Tibial artery (tissue), 4 donors: ENCODE data around the gene IGSF6.
"Not testable (repeated sequence)": the region's sequence is repeated elsewhere in the genome, so short reads cannot be mapped to it uniquely, and the experiment has no call there.

Experiments
- DNase-seq, 2 donors: peaks; one replicate each; pipeline ENCODE4 v3.0.0-alpha.2; 2019
- H3K27ac ChIP-seq, 2 donors: fragments of 200-600 bp; sonication (generic) in 1 of 2; 1 replicate in 1 of 2; 2 replicates in 1 of 2; pipeline ENCODE4 v1.5.1; 2018 to 2019; ENCODE audit warnings: mild to moderate bottlenecking in 1 of 2
- H3K27me3 ChIP-seq, 2 donors: fragments of 200-600 bp; sonication (generic) in 1 of 2; one replicate each; pipeline versions ENCODE4 v1.5.1 to v1.6.0; 2016 to 2019
- H3K36me3 ChIP-seq, 3 donors: fragments of 200-600 bp; sonication (generic) in 2 of 3; one replicate each; pipeline ENCODE4 v1.5.1; 2016 to 2019; ENCODE audit warnings: mild to moderate bottlenecking in 2 of 3
- H3K4me1 ChIP-seq, 4 donors: fragments of 200-600 bp; sonication (generic) in 2 of 4; 1 replicate in 3 of 4; 2 replicates in 1 of 4; pipeline ENCODE4 v1.5.1; 2016 to 2019
- H3K4me3 ChIP-seq, 2 donors: fragments of 200-600 bp; sonication (generic) in 1 of 2; 1 replicate in 1 of 2; 2 replicates in 1 of 2; pipeline ENCODE4 v1.5.1; 2018 to 2019; ENCODE audit warnings: mild to moderate bottlenecking in 2 of 2
- H3K9me3 ChIP-seq, 3 donors: fragments of 200-600 bp; sonication (generic) in 1 of 3; one replicate each; pipeline ENCODE4 v1.5.1; 2016 to 2019
- CTCF ChIP-seq, 2 experiments: fragments of 200-600 bp in 1 of 2; fragments of 450-650 bp in 1 of 2; IDR thresholded peaks; one replicate each; pipeline ENCODE4 v1.5.1; 2017 to 2019; ENCODE audit warnings: antibody characterized with exemption in 2 of 2, mild to moderate bottlenecking in 1 of 2, moderate library complexity in 1 of 2
- intact Hi-C: fragments of 100-400 bp; cut with DNase I; formaldehyde crosslinking; loops from one replicate; pipeline ENCODE4 v1.15.0; 2023; ENCODE audit warnings: low total_unique reads

Gene IGSF6

GRCh38 chr16:21610006-21610544 lies 42.3 kb downstream of the IGSF6 start:
- H3K4me1 ChIP-seq: peaks cover 0 to 49% (median 11%) of the 10 kb centered on the region in 4 donors
- H3K4me3 ChIP-seq: no peak overlapping the region
- intact Hi-C loops: no loop called here
- no peak for TF ChIP-seq CTCF (IDR thresholded peaks at IDR 0.05)
- no peaks in the 10 kb centered on the region for H3K27me3 ChIP-seq
- H3K9me3 ChIP-seq: no peaks in the 10 kb centered on the region
- H3K27ac ChIP-seq: no peak overlapping the region
- no peak for DNase-seq
- no peaks in the 10 kb centered on the region for H3K36me3 ChIP-seq

GRCh38 chr16:21608639-21609328 lies 43.6 kb downstream of the IGSF6 start:
- no peak overlapping the region for H3K4me3 ChIP-seq
- H3K27me3 ChIP-seq: no peaks in the 10 kb centered on the region
- TF ChIP-seq CTCF (IDR thresholded peaks at IDR 0.05): no peak
- H3K36me3 ChIP-seq: no peaks in the 10 kb centered on the region
- no peak overlapping the region for H3K27ac ChIP-seq
- intact Hi-C loops: no loop called here
- H3K4me1 ChIP-seq: peaks cover 0 to 59% (median 18%) of the 10 kb centered on the region in 4 donors
- DNase-seq: no peak
- H3K9me3 ChIP-seq: no peaks in the 10 kb centered on the region

- H3K4me3 ChIP-seq, intact Hi-C loops, H3K36me3 ChIP-seq, H3K9me3 ChIP-seq, DNase-seq, H3K27ac ChIP-seq, H3K27me3 ChIP-seq: not testable (repeated sequence)
- peaks cover 0 to 45% (median 24%) of the 10 kb centered on the region in 4 donors for H3K4me1 ChIP-seq
Observed at GRCh38 chr16:21605848-21606247, 46.6 kb downstream of the IGSF6 start.

- Histone ChIP-seq H3K9me3 (no peaks in the 10 kb centered on the region), H3K36me3 (no peaks in the 10 kb centered on the region), H3K4me1 (peaks cover 0 to 43% (median 23%) of the 10 kb centered on the region in 4 donors), H3K27me3 (no peaks in the 10 kb centered on the region), H3K4me3 (no peak overlapping the region), H3K27ac (no peak overlapping the region)
- TF ChIP-seq CTCF (IDR thresholded peaks at IDR 0.05): no peak
- no peak for DNase-seq
- intact Hi-C loops: no loop called here
Observed at GRCh38 chr16:21603928-21604327, 48.5 kb downstream of the IGSF6 start.

GRCh38 chr16:21602785-21603184 lies 49.6 kb downstream of the IGSF6 start:
- no peak for TF ChIP-seq CTCF (IDR thresholded peaks at IDR 0.05)
- intact Hi-C loops: no loop called here

GRCh38 chr16:21600031-21600773 lies 52.2 kb downstream of the IGSF6 start:
- TF ChIP-seq CTCF (IDR thresholded peaks at IDR 0.05): no peak
- Histone ChIP-seq H3K36me3 (no peaks in the 10 kb centered on the region), H3K27me3 (no peaks in the 10 kb centered on the region), H3K4me1 (peaks cover 0 to 25% (median 22%) of the 10 kb centered on the region in 4 donors), H3K4me3 (peak overlapping the region; percentile 63 to 98), H3K9me3 (no peaks in the 10 kb centered on the region), H3K27ac (peak overlapping the region; percentile 88 to 95)
- intact Hi-C loops: no loop called here
- DNase-seq: no peak

More at GRCh38 chr16:21602785-21603184, 49.6 kb downstream of the IGSF6 start:
- no peaks in the 10 kb centered on the region for H3K9me3 ChIP-seq
- no peaks in the 10 kb centered on the region for H3K36me3 ChIP-seq
- no peak overlapping the region for H3K4me3 ChIP-seq
- no peak overlapping the region for H3K27ac ChIP-seq
- no peak for DNase-seq
- H3K27me3 ChIP-seq: no peaks in the 10 kb centered on the region
- H3K4me1 ChIP-seq: peaks cover 0 to 33% (median 22%) of the 10 kb centered on the region in 4 donors
